NT2/D1 (cell line): ENCODE data around the gene PHACTR2.

Experiments
- DNase-seq: peaks from one replicate; pipeline ENCODE4 v3.0.0-alpha.2; 2011; ENCODE audit warnings: low read depth, low spot score
- H3K27me3 ChIP-seq: 2 replicates; pipeline ENCODE4 v1.6.0; 2011; ENCODE audit warnings: mild to moderate bottlenecking; ENCODE audit not compliant: insufficient read length, insufficient read depth
- H3K36me3 ChIP-seq: 2 replicates; pipeline ENCODE4 v1.6.1; 2011; ENCODE audit warnings: mild to moderate bottlenecking, low read length, mixed read lengths; ENCODE audit not compliant: insufficient read depth, insufficient read length
- H3K4me1 ChIP-seq: 2 replicates; pipeline ENCODE4 v1.5.1; 2011; ENCODE audit not compliant: insufficient read depth, insufficient read length
- H3K4me3 ChIP-seq: 2 replicates; pipeline ENCODE4 v1.5.1; 2011; ENCODE audit warnings: low read depth; ENCODE audit not compliant: insufficient read length
- H3K9ac ChIP-seq: 2 replicates; pipeline ENCODE4 v1.6.0; 2011; ENCODE audit warnings: low read depth; ENCODE audit not compliant: insufficient read length
- H3K9me3 ChIP-seq: 2 replicates; pipeline ENCODE4 v1.5.1; 2011; ENCODE audit warnings: mild to moderate bottlenecking, low read length; ENCODE audit not compliant: insufficient read depth
- SUZ12 ChIP-seq: IDR thresholded peaks from 2 replicates; pipeline ENCODE4 v1.6.1; 2011; ENCODE audit not compliant: insufficient read length, insufficient read depth; ENCODE audit errors: extremely low read depth
- YY1 ChIP-seq: IDR thresholded peaks from 2 replicates; pipeline ENCODE4 v1.6.1; 2011; ENCODE audit not compliant: insufficient read length, insufficient read depth
- ZNF274 ChIP-seq: IDR thresholded peaks from 2 replicates; pipeline ENCODE4 v1.6.1; 2011; ENCODE audit warnings: mild to moderate bottlenecking, low read depth, low read length

Gene PHACTR2

DNA sequence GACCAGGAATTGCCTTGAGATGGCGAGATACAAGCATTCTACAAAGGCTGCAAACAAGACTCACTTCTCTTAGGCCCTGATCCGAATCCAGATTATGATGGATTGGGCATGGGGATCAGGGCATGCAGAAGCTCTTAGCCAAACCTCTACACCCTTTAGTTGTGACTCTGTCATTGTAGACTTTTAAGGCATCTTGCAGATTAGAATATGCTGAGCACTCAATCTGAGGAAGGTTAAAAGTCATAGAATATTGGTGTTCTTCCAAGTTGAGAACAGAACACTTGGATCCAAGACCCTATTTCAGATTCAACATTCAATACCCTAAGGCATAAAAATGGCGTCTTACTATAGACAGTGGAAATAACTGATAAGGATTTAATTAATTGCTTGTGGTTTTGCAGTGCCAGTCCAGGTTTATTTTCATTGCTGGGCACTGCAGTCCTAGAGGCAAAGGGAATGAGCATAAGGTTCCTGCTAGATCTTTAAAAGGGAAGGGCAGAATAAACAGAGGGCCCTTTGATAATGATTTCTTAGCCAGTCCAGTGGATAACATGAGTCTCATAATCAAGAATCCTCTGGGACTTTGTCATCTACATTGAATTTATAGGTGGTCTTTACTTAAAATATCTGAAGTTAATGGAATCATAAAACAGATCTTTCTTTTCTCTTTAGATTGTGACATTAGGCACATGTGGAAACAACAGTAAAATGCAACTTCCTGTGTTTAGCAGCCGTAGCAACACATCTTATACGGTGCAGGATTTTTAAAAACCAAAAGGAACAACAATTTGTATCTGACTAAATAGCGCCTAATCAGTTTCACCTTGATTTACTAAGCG, 17.6 kb downstream of the PHACTR2 start:
- TF ChIP-seq SUZ12 (no peak), ZNF274 (no peak), YY1 (no peak)
- H3K36me3 ChIP-seq = no peaks in the 10 kb centered on the region
- no peak for DNase-seq
- no peak overlapping the region for H3K9ac ChIP-seq
- no peak overlapping the region for H3K4me3 ChIP-seq
- H3K27me3 ChIP-seq = no peaks in the 10 kb centered on the region
- H3K9me3 ChIP-seq = no peaks in the 10 kb centered on the region
- H3K4me1 ChIP-seq = no peaks in the 10 kb centered on the region

- no peak overlapping the region for H3K9ac ChIP-seq
- H3K27me3 ChIP-seq = no peaks in the 10 kb centered on the region
- no peaks in the 10 kb centered on the region for H3K4me1 ChIP-seq
- H3K36me3 ChIP-seq = no peaks in the 10 kb centered on the region
- no peak overlapping the region for H3K4me3 ChIP-seq
- no peak for TF ChIP-seq ZNF274
- TF ChIP-seq SUZ12 = no peak
- no peak for TF ChIP-seq YY1
- no peaks in the 10 kb centered on the region for H3K9me3 ChIP-seq
- DNase-seq = no peak
These were observed 18.4 kb downstream of the PHACTR2 start for GRCh38 chr6:143695969-143696663.

- no peaks in the 10 kb centered on the region for H3K36me3 ChIP-seq
- H3K4me1 ChIP-seq = no peaks in the 10 kb centered on the region
- H3K4me3 ChIP-seq = no peak overlapping the region
- DNase-seq = no peak
- H3K27me3 ChIP-seq = no peaks in the 10 kb centered on the region
- no peak for TF ChIP-seq SUZ12
- no peak for TF ChIP-seq ZNF274
- no peak for TF ChIP-seq YY1
- no peak overlapping the region for H3K9ac ChIP-seq
- H3K9me3 ChIP-seq = no peaks in the 10 kb centered on the region
These were observed 18.9 kb downstream of the PHACTR2 start for GRCh38 chr6:143696664-143697000.

- H3K9me3 ChIP-seq = no peaks in the 10 kb centered on the region
- H3K4me3 ChIP-seq = no peak overlapping the region
- H3K4me1 ChIP-seq = no peaks in the 10 kb centered on the region
- no peaks in the 10 kb centered on the region for H3K27me3 ChIP-seq
- H3K9ac ChIP-seq = no peak overlapping the region
- no peak for TF ChIP-seq YY1
- no peak for TF ChIP-seq SUZ12
- no peak for TF ChIP-seq ZNF274
- H3K36me3 ChIP-seq = no peaks in the 10 kb centered on the region
- DNase-seq = no peak
These were observed 19.5 kb downstream of the PHACTR2 start for GRCh38 chr6:143697076-143697800.

- H3K9me3 ChIP-seq = no peaks in the 10 kb centered on the region
- DNase-seq = no peak
- H3K4me3 ChIP-seq = no peak overlapping the region
- no peaks in the 10 kb centered on the region for H3K36me3 ChIP-seq
- no peaks in the 10 kb centered on the region for H3K27me3 ChIP-seq
- H3K9ac ChIP-seq = no peak overlapping the region
- no peaks in the 10 kb centered on the region for H3K4me1 ChIP-seq
- TF ChIP-seq ZNF274 (no peak), SUZ12 (no peak), YY1 (no peak)
These were observed 20.6 kb downstream of the PHACTR2 start for GRCh38 chr6:143698329-143698728.

DNA sequence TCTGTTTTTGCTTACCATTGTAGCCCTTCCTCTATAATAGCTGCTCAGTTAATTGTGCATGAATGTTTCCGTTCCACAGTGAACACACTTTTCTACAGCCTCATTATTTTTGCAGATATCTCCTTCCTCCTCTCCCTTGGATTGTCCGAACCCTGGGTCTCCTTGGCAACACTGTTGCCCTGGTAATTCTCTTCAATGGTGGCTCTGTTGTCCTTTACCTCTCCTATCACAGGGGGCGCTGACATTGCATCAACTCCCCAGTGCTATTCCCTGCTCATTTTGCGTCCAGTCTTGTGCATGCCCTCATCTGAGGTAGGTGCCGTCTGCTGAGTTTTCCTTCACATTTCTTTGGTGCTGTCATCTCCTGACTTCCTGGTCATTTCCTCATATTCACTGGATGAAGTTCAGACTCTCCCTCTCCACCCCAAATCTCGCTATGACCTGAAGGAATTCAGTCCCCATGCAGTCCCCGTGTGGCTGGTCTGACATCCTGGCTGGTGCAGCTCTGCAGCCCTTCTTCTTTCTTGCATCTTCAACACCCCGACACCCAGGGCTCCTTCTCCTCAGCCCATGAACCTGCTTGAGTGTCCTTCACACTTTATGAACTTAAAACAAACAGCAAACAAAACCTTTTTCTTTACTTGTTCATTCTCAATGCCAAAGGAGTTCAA, 21.1 kb downstream of the PHACTR2 start:
- Histone ChIP-seq H3K4me1 (no peaks in the 10 kb centered on the region), H3K9ac (no peak overlapping the region), H3K27me3 (no peaks in the 10 kb centered on the region), H3K36me3 (no peaks in the 10 kb centered on the region), H3K4me3 (no peak overlapping the region), H3K9me3 (no peaks in the 10 kb centered on the region)
- DNase-seq = no peak
- TF ChIP-seq ZNF274 (no peak), YY1 (no peak), SUZ12 (no peak)

GRCh38 chr6:143699430-143699825, 21.7 kb downstream of the PHACTR2 start:
- H3K9ac ChIP-seq = no peak overlapping the region
- no peak overlapping the region for H3K4me3 ChIP-seq
- no peaks in the 10 kb centered on the region for H3K36me3 ChIP-seq
- no peak for DNase-seq
- no peaks in the 10 kb centered on the region for H3K4me1 ChIP-seq
- no peaks in the 10 kb centered on the region for H3K27me3 ChIP-seq
- no peaks in the 10 kb centered on the region for H3K9me3 ChIP-seq
- TF ChIP-seq ZNF274 (no peak), YY1 (no peak), SUZ12 (no peak)
